DMS 273 (cell line): Measurements from ENCODE around the gene PIK3R2.
A peak's percentile ranks its signal among the peaks of the same experiment; 100 is the strongest.
"Not testable (repeated sequence)": the region's sequence is repeated elsewhere in the genome, so short reads cannot be mapped to it uniquely, and the experiment has no call there.

Experiments
- DNase-seq: peaks from one replicate; lab custom pipeline; 2025; ENCODE audit not compliant: unreplicated experiment; lab: John Stamatoyannopoulos, UW

Gene PIK3R2

GRCh38 chr19:18152817-18153555, at the start of gene PIK3R2:
Gene PIK3R2 (plus strand): TSS chr19:18153163. CDS start chr19:18155880, 2,717 bp downstream.
- peak; percentile 100 for DNase-seq

- DNase-seq = no peak
These were observed 48.2 kb upstream of the PIK3R2 start for GRCh38 chr19:18104793-18105131.

- DNase-seq = not testable (repeated sequence)
These were observed 47.7 kb upstream of the PIK3R2 start for GRCh38 chr19:18105259-18105658.

- DNase-seq = peak; percentile 35
These were observed 45.7 kb upstream of the PIK3R2 start for GRCh38 chr19:18107235-18107634.

- DNase-seq = no peak
These were observed 44.1 kb upstream of the PIK3R2 start for GRCh38 chr19:18108897-18109296.

- no peak for DNase-seq
These were observed 43.6 kb upstream of the PIK3R2 start for GRCh38 chr19:18109341-18109732.

- peak; percentile 60 for DNase-seq
These were observed 43.0 kb upstream of the PIK3R2 start for GRCh38 chr19:18109733-18110608.

GRCh38 chr19:18110609-18111232, 42.2 kb upstream of the PIK3R2 start:
- DNase-seq = no peak

GRCh38 chr19:18112989-18113478, 39.9 kb upstream of the PIK3R2 start:
- DNase-seq = peak; percentile 94

- no peak for DNase-seq
These were observed 39.1 kb upstream of the PIK3R2 start for GRCh38 chr19:18113827-18114226.

- DNase-seq = no peak
These were observed 38.5 kb upstream of the PIK3R2 start for GRCh38 chr19:18114483-18114882.

- DNase-seq = no peak
These were observed 35.6 kb upstream of the PIK3R2 start for GRCh38 chr19:18117364-18117691.

GRCh38 chr19:18117692-18118378, 35.1 kb upstream of the PIK3R2 start:
- peak; percentile 96 for DNase-seq

GRCh38 chr19:18118420-18119012, 34.4 kb upstream of the PIK3R2 start:
- DNase-seq = no peak

- peak; percentile 76 for DNase-seq
These were observed 33.8 kb upstream of the PIK3R2 start for GRCh38 chr19:18119013-18119716.

GRCh38 chr19:18119717-18120105, 33.3 kb upstream of the PIK3R2 start:
- no peak for DNase-seq

- no peak for DNase-seq
These were observed 32.8 kb upstream of the PIK3R2 start for GRCh38 chr19:18120127-18120526.

- DNase-seq = no peak
These were observed 31.8 kb upstream of the PIK3R2 start for GRCh38 chr19:18121166-18121565.

- DNase-seq = no peak
These were observed 30.5 kb upstream of the PIK3R2 start for GRCh38 chr19:18122424-18122823.
